Esophagus mucosa (tissue), 1 donor: ENCODE results near the gene BTBD7. TPM values are rescaled to one million over a fixed set of nuclear protein-coding genes. Genes with fewer than 3 reads are reported as not detected.

ENCODE experiments used
- total RNA-seq: library from RNA; stranded (reverse); gene quantifications from one replicate; pipeline ENCODE4 v1.2.4, GENCODE V29; 2023
- donor health status: DM: yes; HTN: yes; CAD: no.

The BTBD7 gene
- total RNA-seq, 1 donor from 2014 or later = 26.6 TPM

Other genes starting within 250 kb of the BTBD7 start
- 22.1 TPM for gene ITPK1, start 217.1 kb downstream of the BTBD7 start, total RNA-seq
- 4.6 TPM for gene MOAP1, start 148.1 kb downstream of the BTBD7 start, total RNA-seq
- 13.9 TPM for gene LYSET, start 147.7 kb downstream of the BTBD7 start, total RNA-seq
- gene GON7, start 126.0 kb downstream of the BTBD7 start, total RNA-seq = 9.8 TPM
- gene UBR7, start 125.8 kb downstream of the BTBD7 start, total RNA-seq = 13.4 TPM
- not detected for gene COX8C, start 14.1 kb upstream of the BTBD7 start, total RNA-seq
- gene UNC79, start 97.9 kb upstream of the BTBD7 start, total RNA-seq = 0.04 TPM